Body of pancreas (tissue), 4 donors: ENCODE data around the gene CUL5.

Experiments
- CTCF ChIP-seq, 7 experiments: fragments of 450-650 bp in 4 of 7; fragments of 200-600 bp in 3 of 7; sonication (generic) in 3 of 7; IDR thresholded peaks; one replicate each; pipeline ENCODE4 v1.5.1; 2016 to 2019; ENCODE audit warnings: antibody characterized with exemption in 7 of 7
- POLR2A ChIP-seq, 3 donors: fragments of 450-650 bp; IDR thresholded peaks; one replicate each; pipeline ENCODE4 v1.6.1; 2016; ENCODE audit warnings: antibody characterized with exemption in 3 of 3, mild to moderate bottlenecking in 2 of 3

DNA sequence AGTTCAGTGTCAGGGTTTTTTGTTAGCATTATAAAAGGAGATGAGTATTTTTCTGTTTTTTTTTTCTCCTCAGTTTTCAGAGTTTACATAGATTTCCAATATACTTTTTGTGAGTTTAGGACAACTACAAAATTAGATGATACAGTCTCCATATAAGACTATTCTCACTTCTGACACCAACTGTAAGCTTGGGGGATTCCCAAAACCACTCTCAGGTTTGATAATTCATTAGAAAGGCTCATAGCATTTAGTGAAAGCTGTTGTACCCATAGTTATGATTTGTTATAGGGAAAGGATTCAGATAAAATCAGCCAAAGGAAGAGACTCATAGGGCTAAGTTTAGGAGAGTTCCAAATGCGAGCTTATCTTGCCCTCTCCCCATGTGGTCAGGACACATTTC lies 24.1 kb downstream of the CUL5 start:
- TF ChIP-seq CTCF (IDR thresholded peaks at IDR 0.05) (no peak), POLR2A (IDR thresholded peaks at IDR 0.05) (no peak)
